Heart right ventricle (tissue), 16 donors: ENCODE measurements around the gene GPX7. TPM values are rescaled to one million over a fixed set of nuclear protein-coding genes. Genes with fewer than 3 reads are reported as not detected.

Experiments used
- ATAC-seq, 8 donors: fragments of 200-7000 bp; cut with Tn5 transposase; one replicate each; pipeline ENCODE4 v1.9.1; 2020; ENCODE audit warnings: mild to moderate bottlenecking in 8 of 8, moderate library complexity in 8 of 8, moderate number of reproducible peaks in 1 of 8
- DNase-seq, 2 donors: peaks; one replicate each; pipeline ENCODE4 v3.0.0-alpha.2; 2020
- H3K27ac ChIP-seq, 10 donors: fragments of 200-600 bp; sonication (generic) in 2 of 10; one replicate each; pipeline versions ENCODE4 v1.5.0 to v1.8.0; 2020 to 2022; ENCODE audit warnings: mild to moderate bottlenecking in 3 of 10
- H3K27me3 ChIP-seq, 7 donors: fragments of 200-600 bp; one replicate each; pipeline ENCODE4 v1.8.0; 2021 to 2022; ENCODE audit warnings: mild to moderate bottlenecking in 2 of 7
- H3K36me3 ChIP-seq, 9 donors: fragments of 200-600 bp; sonication (generic) in 1 of 9; one replicate each; pipeline versions ENCODE4 v1.5.0 to v1.8.0; 2020 to 2022; ENCODE audit warnings: mild to moderate bottlenecking in 2 of 9
- H3K4me1 ChIP-seq, 9 donors: fragments of 200-600 bp; sonication (generic) in 1 of 9; one replicate each; pipeline versions ENCODE4 v1.5.0 to v1.8.0; 2020 to 2022; ENCODE audit warnings: mild to moderate bottlenecking in 4 of 9
- H3K4me3 ChIP-seq, 10 donors: fragments of 200-600 bp; sonication (generic) in 2 of 10; one replicate each; pipeline versions ENCODE4 v1.5.0 to v1.8.0; 2020 to 2022; ENCODE audit warnings: mild to moderate bottlenecking in 7 of 10, moderate library complexity in 2 of 10
- H3K9me3 ChIP-seq, 11 donors: fragments of 200-600 bp in 10 of 11; sonication (generic) in 2 of 11; one replicate each; pipeline versions ENCODE4 v1.5.0 to v1.8.0; 2013 to 2022; ENCODE audit warnings: mild to moderate bottlenecking in 2 of 11, control low read depth in 1 of 11, moderate library complexity in 1 of 11
- whole genome bisulfite sequencing, 2 donors: extraction: QIAGEN DNeasy Blood & Tissue Kit; methylation state at CpG; one replicate each; pipeline ENCODE4 v1.1.7; 2013; ENCODE audit warnings: inconsistent platforms in 1 of 2; 5-methylcytosine and 5-hydroxymethylcytosine counted together
- intact Hi-C, 10 donors: fragments of 100-400 bp; cut with DNase I; formaldehyde crosslinking; loops; one replicate each; pipeline versions ENCODE4 v1.11.1 to v1.14.2; 2022
- polyA plus RNA-seq, 2 donors: library from polyadenylated mRNA; stranded (reverse); fragments of 200-250 nt; gene quantifications; one replicate each; pipeline ENCODE4 v1.2.3, GENCODE V29; 2013
- total RNA-seq, 10 donors: library from RNA; stranded (reverse); fragmentation: NEBNext Ultra II Directional in 3 of 10; extraction: Animal tissue kit (Norgen Biotek cat#: 25700) in 3 of 10; gene quantifications; one replicate each; pipeline versions ENCODE4 v1.2.1 to v1.2.4, GENCODE V29; 2021 to 2023
- TF ChIP-seq, protein P1 (sequence below), 9 donors: fragments of 200-600 bp; sonication (generic) in 2 of 9; IDR thresholded peaks; one replicate each; pipeline versions ENCODE4 v1.5.0 to v1.8.0; 2021 to 2022; ENCODE audit warnings: antibody characterized with exemption in 9 of 9, mild to moderate bottlenecking in 5 of 9, moderate library complexity in 1 of 9
- donor health status: Arrhythmogenic right ventricular cardiomyopathy.
- donor health status: ischemic (EF 13 %, LVEDD 7.1; RV severe dilation, severe dysfunction).
- donor health status: healthy with polysubstance abuse.
- donor health status: DM: no; HTN: yes; CAD: no.
- donor health status: DM: no; HTN: no; CAD: no.
- donor health status: ischemic (EF 25% LVEDD 6.9; RV normal size, moderate dysfunction).
- donor health status: ischemic (EF 25% LVEDD 5.7; RV mildly dilated, moderate dysfunction).
- donor health status: healthy.
- donor health status: DM: yes; HTN: yes; CAD: no.
- donor health status: Ischemic cardiomyopathy.
- donor health status: ischemic (EF 35%, LVEDD 5.7; RV mildly dilated, moderate dysfunction).
- donor health status: nonischemic (EF 11% LVEDD 7.7; RV severe dilation, severe dysfunction).
- donor health status: DM: yes; HTN: yes; CAD: no.
- donor health status: PGD.
- donor health status: ischemic (EF 29% LVEDD 5.4; RV normal size, mild dysfunction).
- donor health status: nonischemic (EF 23%, LVEDD 6.1; RV moderate dilation, normal function).

GPX7 gene
- total and polyA plus RNA-seq, 12 donors = 3.3 to 22.9 (median 6.9) TPM

DNA sequence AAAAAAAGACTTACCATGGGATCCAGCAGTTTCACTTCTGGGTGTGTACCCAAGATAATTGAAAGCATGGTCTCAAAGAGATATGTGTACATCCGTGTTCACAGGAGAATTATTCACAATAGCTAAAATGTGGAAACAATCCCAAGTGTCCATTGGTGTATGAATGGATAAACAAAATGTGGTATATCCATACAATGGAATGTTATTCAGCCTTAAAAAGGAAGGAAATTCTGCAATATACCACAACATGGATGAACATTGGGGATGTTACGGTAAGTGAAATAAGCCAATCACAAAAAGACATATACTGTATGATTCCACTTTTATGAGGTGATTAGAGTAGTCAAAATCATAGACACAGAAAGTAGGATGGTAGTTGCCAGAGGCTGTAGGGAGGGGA is 42.3 kb upstream of the GPX7 start:
- DNase-seq (no peak), ATAC-seq (no peak)
- Histone ChIP-seq H3K4me3 (no peak overlapping the region), H3K36me3 (no peaks in the 10 kb centered on the region), H3K27me3 (peaks cover 0 to 10% (median 0%) of the 10 kb centered on the region in 7 donors), H3K27ac (no peak overlapping the region), H3K4me1 (peaks cover 0 to 1% (median 0%) of the 10 kb centered on the region in 9 donors), H3K9me3 (no peaks in the 10 kb centered on the region)
- WGBS, 2 donors = 87 to 97% methylated on average over 2 of the region's 2 CpGs
- TF ChIP-seq, protein P1, sequence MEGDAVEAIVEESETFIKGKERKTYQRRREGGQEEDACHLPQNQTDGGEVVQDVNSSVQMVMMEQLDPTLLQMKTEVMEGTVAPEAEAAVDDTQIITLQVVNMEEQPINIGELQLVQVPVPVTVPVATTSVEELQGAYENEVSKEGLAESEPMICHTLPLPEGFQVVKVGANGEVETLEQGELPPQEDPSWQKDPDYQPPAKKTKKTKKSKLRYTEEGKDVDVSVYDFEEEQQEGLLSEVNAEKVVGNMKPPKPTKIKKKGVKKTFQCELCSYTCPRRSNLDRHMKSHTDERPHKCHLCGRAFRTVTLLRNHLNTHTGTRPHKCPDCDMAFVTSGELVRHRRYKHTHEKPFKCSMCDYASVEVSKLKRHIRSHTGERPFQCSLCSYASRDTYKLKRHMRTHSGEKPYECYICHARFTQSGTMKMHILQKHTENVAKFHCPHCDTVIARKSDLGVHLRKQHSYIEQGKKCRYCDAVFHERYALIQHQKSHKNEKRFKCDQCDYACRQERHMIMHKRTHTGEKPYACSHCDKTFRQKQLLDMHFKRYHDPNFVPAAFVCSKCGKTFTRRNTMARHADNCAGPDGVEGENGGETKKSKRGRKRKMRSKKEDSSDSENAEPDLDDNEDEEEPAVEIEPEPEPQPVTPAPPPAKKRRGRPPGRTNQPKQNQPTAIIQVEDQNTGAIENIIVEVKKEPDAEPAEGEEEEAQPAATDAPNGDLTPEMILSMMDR (IDR thresholded peaks at IDR 0.05) = no peak
- intact Hi-C loops = loop anchor here in 2 of 10 donors (10.0 kb wide), 2 partner anchors 75 to 115 kb away; partner anchors contain the start of gene SHISAL2A (in 1 of the 2)

DNA sequence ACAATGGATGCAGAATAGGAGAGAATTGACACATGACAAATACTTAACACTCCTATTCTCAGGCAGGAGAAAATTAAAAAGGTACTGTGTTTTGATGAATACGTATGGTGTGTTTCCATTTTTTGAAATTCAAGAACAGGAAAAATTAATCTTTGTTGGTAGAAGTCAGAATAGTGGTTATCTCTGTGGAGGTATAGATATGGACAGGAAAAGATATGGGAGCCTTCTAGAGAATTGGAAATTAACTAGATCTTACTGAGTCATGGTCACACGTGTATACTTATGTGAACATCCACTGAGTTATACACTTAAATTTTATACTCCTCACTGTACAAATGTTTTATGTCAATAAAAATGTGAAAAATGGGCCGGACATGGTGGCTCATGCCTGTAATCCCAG is 39.4 kb upstream of the GPX7 start:
- ATAC-seq = no peak
- intact Hi-C loops = no loop called here
- WGBS, 2 donors = 89 to 91% methylated on average over 3 of the region's 3 CpGs
- Histone ChIP-seq H3K36me3 (no peaks in the 10 kb centered on the region), H3K27ac (no peak overlapping the region), H3K9me3 (no peaks in the 10 kb centered on the region), H3K4me3 (no peak overlapping the region), H3K27me3 (peaks cover 0 to 10% (median 5%) of the 10 kb centered on the region in 7 donors), H3K4me1 (no peaks in the 10 kb centered on the region)
- TF ChIP-seq, protein P1 (IDR thresholded peaks at IDR 0.05) = no peak
- DNase-seq = no peak

DNA sequence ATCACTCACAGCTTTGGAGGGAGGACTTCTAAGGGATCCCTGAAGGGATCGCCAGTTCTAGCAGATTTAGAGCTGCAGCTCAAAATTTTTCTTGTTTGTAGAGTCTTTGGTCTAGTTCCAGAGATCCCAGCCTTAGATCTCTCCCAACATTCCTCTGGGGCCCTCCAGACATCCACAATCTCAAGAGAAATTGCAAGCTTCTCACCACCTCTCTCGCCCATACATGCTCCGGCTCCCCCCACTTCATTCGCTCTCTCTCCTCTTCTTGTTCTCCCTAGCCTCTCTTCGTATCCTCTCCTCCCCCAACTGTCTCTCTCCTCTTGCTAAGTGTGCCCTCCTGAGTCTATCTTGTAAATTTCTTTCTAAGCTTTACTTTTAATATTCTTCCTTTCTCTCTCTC is 34.2 kb upstream of the GPX7 start:
- ATAC-seq (no peak), DNase-seq (no peak)
- H3K36me3 ChIP-seq = no peaks in the 10 kb centered on the region
- TF ChIP-seq, protein P1 (IDR thresholded peaks at IDR 0.05) = no peak
- H3K4me3 ChIP-seq = no peak overlapping the region
- H3K9me3 ChIP-seq = peaks cover 0 to 5% (median 0%) of the 10 kb centered on the region in 11 donors
- peaks cover 0 to 10% (median 0%) of the 10 kb centered on the region in 7 donors for H3K27me3 ChIP-seq
- intact Hi-C loops = no loop called here
- 60 to 62% methylated on average over 5 of the region's 5 CpGs for whole genome bisulfite sequencing, 2 donors
- peaks cover 0 to 19% (median 0%) of the 10 kb centered on the region in 9 donors for H3K4me1 ChIP-seq
- H3K27ac ChIP-seq = no peak overlapping the region

DNA sequence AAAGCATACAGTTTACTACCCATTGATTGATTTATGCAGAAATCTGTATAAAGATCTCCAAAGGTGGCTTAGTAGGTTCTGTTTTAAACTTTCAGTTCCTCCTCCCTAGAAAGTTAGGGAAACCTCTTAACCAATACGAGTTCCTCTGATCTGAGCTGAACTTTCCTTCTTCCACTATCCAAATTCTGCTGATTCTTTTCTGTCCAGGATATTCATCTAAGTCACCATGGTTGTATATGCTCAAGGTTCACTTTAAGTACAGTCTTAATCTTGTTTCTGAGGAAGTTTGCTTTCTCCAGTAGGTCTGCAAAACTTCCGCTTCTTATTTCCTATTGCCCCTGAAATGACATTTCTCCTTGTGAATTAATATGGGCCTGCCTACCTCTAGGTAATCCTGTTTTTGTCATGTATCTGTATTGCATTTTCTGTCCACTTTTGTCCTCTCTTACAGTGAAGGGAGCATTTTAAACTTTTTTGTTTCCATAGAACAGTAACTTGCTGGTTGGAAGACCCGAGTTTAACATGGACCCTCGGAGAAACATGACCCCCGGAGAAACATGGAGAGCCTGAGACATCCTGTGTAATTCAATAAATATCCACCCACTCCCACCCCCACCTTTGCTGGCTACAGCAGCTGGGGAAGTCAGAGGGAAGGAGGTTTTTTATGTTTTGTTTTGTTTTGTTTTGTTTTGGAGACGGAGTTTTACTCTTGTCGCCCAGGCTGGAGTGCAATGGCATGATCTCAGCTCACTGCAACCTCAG is 32.5 kb upstream of the GPX7 start:
- Histone ChIP-seq H3K27me3 (peaks cover 0 to 10% (median 0%) of the 10 kb centered on the region in 7 donors), H3K36me3 (no peaks in the 10 kb centered on the region), H3K4me3 (no peak overlapping the region), H3K27ac (peak overlapping the region in 4 of 10 donors; percentile 4 to 48 (median 32)), H3K4me1 (peaks cover 0 to 19% (median 0%) of the 10 kb centered on the region in 9 donors), H3K9me3 (peaks cover 0 to 5% (median 0%) of the 10 kb centered on the region in 11 donors)
- intact Hi-C loops = no loop called here
- ATAC-seq (peak in 4 of 8 donors; percentile 25 to 46 (median 34)), DNase-seq (no peak)
- 46 to 56% methylated on average over 7 of the region's 7 CpGs for WGBS, 2 donors
- TF ChIP-seq, protein P1 (IDR thresholded peaks at IDR 0.05) = no peak
